HEK293T (cell line): Measurements from ENCODE around the gene CDH4.

Experiments
- ARNT ChIP-seq: fragments of 450-650 bp; IDR thresholded peaks from 2 replicates; pipeline ENCODE4 v1.6.1; 2017; ENCODE audit warnings: mild to moderate bottlenecking
- BHLHE40 ChIP-seq: fragments of 450-650 bp; IDR thresholded peaks from 2 replicates; pipeline ENCODE4 v1.6.1; 2016; ENCODE audit warnings: mild to moderate bottlenecking, moderate library complexity, borderline replicate concordance
- ELF4 ChIP-seq: fragments of 450-650 bp; IDR thresholded peaks from 2 replicates; pipeline ENCODE4 v1.6.1; 2017; ENCODE audit warnings: antibody characterized with exemption
- FOXA1 ChIP-seq: fragments of 450-650 bp; IDR thresholded peaks from 2 replicates; pipeline ENCODE4 v1.6.1; 2016; ENCODE audit warnings: mild to moderate bottlenecking
- FOXK2 ChIP-seq: fragments of 450-650 bp; IDR thresholded peaks from 2 replicates; pipeline ENCODE4 v1.6.1; 2016; ENCODE audit warnings: mild to moderate bottlenecking
- FOXM1 ChIP-seq: fragments of 450-650 bp; IDR thresholded peaks from 2 replicates; pipeline ENCODE4 v1.6.1; 2017; ENCODE audit warnings: mild to moderate bottlenecking, borderline replicate concordance
- HDGF ChIP-seq: fragments of 450-650 bp; IDR thresholded peaks from 2 replicates; pipeline ENCODE4 v1.6.1; 2017; ENCODE audit warnings: antibody characterized with exemption, borderline replicate concordance
- L3MBTL2 ChIP-seq: fragments of 450-650 bp; conservative IDR thresholded peaks from 2 replicates; pipeline ENCODE4 v1.6.1; 2016; ENCODE audit warnings: mild to moderate bottlenecking
- LEF1 ChIP-seq: fragments of 450-650 bp; IDR thresholded peaks from 2 replicates; pipeline ENCODE4 v1.6.1; 2017; ENCODE audit warnings: mild to moderate bottlenecking, borderline replicate concordance
- NFRKB ChIP-seq: fragments of 450-650 bp; IDR thresholded peaks from 2 replicates; pipeline ENCODE4 v1.6.1; 2016; ENCODE audit warnings: mild to moderate bottlenecking, moderate library complexity
- SP1 ChIP-seq: fragments of 450-650 bp; IDR thresholded peaks from 2 replicates; pipeline ENCODE4 v1.6.1; 2017
- TARDBP ChIP-seq: fragments of 450-650 bp; IDR thresholded peaks from 2 replicates; pipeline ENCODE4 v1.6.1; 2016
- ZNF384 ChIP-seq: fragments of 450-650 bp; IDR thresholded peaks from 2 replicates; pipeline ENCODE4 v1.6.1; 2016
- TF ChIP-seq, protein P1 (sequence below): fragments of 450-650 bp; IDR thresholded peaks from 2 replicates; pipeline ENCODE4 v1.6.1; 2016

- TF ChIP-seq SP1 (no peak), TARDBP (no peak), FOXA1 (no peak), ZNF384 (no peak), HDGF (no peak), FOXK2 (no peak), NFRKB (no peak), FOXM1 (no peak), LEF1 (no peak), BHLHE40 (no peak), ELF4 (no peak), L3MBTL2 (no peak), ARNT (no peak)
- TF ChIP-seq, protein P1, sequence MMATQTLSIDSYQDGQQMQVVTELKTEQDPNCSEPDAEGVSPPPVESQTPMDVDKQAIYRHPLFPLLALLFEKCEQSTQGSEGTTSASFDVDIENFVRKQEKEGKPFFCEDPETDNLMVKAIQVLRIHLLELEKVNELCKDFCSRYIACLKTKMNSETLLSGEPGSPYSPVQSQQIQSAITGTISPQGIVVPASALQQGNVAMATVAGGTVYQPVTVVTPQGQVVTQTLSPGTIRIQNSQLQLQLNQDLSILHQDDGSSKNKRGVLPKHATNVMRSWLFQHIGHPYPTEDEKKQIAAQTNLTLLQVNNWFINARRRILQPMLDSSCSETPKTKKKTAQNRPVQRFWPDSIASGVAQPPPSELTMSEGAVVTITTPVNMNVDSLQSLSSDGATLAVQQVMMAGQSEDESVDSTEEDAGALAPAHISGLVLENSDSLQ = no peak
These were observed 349.8 kb downstream of the CDH4 start for GRCh38 chr20:61601853-61602252.
